H1 (cell line): ENCODE data around the gene COX7A2. TPM values are rescaled to one million over a fixed set of nuclear protein-coding genes. Genes with fewer than 3 reads are reported as not detected.

Experiments used
- polyA plus RNA-seq, 7 experiments: library from polyadenylated mRNA; depleted of rRNA in 3 of 7; stranded (reverse) in 5 of 7; unstranded in 2 of 7; fragments of >200 nt in 5 of 7; fragments of 200-250 nt in 2 of 7; gene quantifications; 1 replicate in 5 of 7; 2 replicates in 1 of 7; 4 replicates in 1 of 7; pipeline versions ENCODE4 v1.2.1 to v1.2.3, GENCODE V29; 2011 to 2013; ENCODE audit warnings: missing spikeins in 2 of 7, mixed read lengths in 2 of 7
- total RNA-seq: library from RNA; stranded (reverse); fragmentation: NEBNext Ultra II Directional; extraction: Animal tissue kit (Norgen Biotek cat#: 25700); gene quantifications from 2 replicates; pipeline ENCODE4 v1.2.1, GENCODE V29; 2021
- TF ChIP-seq, protein P1 (sequence below): fragments of 300-600 bp; sonication (generic); IDR thresholded peaks from 2 replicates; pipeline ENCODE4 v1.7.1; 2012; ENCODE audit warnings: low read length, moderate library complexity, mild to moderate bottlenecking, inconsistent platforms; ENCODE audit not compliant: insufficient replicate concordance

The COX7A2 gene
- total and polyA plus RNA-seq, 2 of the 8 experiments (the other 6 are each of a cell fraction or from before 2014, with no cell fraction given): 262 to 468 TPM

GRCh38 chr6:75285283-75285639, 41.7 kb upstream of the COX7A2 start (continued):
- TF ChIP-seq, protein P1, sequence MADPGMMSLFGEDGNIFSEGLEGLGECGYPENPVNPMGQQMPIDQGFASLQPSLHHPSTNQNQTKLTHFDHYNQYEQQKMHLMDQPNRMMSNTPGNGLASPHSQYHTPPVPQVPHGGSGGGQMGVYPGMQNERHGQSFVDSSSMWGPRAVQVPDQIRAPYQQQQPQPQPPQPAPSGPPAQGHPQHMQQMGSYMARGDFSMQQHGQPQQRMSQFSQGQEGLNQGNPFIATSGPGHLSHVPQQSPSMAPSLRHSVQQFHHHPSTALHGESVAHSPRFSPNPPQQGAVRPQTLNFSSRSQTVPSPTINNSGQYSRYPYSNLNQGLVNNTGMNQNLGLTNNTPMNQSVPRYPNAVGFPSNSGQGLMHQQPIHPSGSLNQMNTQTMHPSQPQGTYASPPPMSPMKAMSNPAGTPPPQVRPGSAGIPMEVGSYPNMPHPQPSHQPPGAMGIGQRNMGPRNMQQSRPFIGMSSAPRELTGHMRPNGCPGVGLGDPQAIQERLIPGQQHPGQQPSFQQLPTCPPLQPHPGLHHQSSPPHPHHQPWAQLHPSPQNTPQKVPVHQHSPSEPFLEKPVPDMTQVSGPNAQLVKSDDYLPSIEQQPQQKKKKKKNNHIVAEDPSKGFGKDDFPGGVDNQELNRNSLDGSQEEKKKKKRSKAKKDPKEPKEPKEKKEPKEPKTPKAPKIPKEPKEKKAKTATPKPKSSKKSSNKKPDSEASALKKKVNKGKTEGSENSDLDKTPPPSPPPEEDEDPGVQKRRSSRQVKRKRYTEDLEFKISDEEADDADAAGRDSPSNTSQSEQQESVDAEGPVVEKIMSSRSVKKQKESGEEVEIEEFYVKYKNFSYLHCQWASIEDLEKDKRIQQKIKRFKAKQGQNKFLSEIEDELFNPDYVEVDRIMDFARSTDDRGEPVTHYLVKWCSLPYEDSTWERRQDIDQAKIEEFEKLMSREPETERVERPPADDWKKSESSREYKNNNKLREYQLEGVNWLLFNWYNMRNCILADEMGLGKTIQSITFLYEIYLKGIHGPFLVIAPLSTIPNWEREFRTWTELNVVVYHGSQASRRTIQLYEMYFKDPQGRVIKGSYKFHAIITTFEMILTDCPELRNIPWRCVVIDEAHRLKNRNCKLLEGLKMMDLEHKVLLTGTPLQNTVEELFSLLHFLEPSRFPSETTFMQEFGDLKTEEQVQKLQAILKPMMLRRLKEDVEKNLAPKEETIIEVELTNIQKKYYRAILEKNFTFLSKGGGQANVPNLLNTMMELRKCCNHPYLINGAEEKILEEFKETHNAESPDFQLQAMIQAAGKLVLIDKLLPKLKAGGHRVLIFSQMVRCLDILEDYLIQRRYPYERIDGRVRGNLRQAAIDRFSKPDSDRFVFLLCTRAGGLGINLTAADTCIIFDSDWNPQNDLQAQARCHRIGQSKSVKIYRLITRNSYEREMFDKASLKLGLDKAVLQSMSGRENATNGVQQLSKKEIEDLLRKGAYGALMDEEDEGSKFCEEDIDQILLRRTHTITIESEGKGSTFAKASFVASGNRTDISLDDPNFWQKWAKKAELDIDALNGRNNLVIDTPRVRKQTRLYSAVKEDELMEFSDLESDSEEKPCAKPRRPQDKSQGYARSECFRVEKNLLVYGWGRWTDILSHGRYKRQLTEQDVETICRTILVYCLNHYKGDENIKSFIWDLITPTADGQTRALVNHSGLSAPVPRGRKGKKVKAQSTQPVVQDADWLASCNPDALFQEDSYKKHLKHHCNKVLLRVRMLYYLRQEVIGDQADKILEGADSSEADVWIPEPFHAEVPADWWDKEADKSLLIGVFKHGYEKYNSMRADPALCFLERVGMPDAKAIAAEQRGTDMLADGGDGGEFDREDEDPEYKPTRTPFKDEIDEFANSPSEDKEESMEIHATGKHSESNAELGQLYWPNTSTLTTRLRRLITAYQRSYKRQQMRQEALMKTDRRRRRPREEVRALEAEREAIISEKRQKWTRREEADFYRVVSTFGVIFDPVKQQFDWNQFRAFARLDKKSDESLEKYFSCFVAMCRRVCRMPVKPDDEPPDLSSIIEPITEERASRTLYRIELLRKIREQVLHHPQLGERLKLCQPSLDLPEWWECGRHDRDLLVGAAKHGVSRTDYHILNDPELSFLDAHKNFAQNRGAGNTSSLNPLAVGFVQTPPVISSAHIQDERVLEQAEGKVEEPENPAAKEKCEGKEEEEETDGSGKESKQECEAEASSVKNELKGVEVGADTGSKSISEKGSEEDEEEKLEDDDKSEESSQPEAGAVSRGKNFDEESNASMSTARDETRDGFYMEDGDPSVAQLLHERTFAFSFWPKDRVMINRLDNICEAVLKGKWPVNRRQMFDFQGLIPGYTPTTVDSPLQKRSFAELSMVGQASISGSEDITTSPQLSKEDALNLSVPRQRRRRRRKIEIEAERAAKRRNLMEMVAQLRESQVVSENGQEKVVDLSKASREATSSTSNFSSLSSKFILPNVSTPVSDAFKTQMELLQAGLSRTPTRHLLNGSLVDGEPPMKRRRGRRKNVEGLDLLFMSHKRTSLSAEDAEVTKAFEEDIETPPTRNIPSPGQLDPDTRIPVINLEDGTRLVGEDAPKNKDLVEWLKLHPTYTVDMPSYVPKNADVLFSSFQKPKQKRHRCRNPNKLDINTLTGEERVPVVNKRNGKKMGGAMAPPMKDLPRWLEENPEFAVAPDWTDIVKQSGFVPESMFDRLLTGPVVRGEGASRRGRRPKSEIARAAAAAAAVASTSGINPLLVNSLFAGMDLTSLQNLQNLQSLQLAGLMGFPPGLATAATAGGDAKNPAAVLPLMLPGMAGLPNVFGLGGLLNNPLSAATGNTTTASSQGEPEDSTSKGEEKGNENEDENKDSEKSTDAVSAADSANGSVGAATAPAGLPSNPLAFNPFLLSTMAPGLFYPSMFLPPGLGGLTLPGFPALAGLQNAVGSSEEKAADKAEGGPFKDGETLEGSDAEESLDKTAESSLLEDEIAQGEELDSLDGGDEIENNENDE: peak; percentile 33
